ENCODE results near the gene RAB4A.
A peak's percentile ranks its signal among the peaks of the same experiment; 100 is the strongest.

Gene RAB4A

GRCh38 chr1:229342656-229343569 lies 72.0 kb downstream of the RAB4A start, which contains the start of gene CCSAP (continued):
- TF ChIP-seq MYNN (tag by site-specific recombination; IDR thresholded peaks at IDR 0.05; ENCODE audit: borderline replicate concordance) (peak; percentile 52), ZFP41 (tag by site-specific recombination; IDR thresholded peaks at IDR 0.05; ENCODE audit: borderline replicate concordance) (no peak)

GRCh38 chr1:229344139-229344538 lies 73.2 kb downstream of the RAB4A start:
- Histone ChIP-seq H3K4me3 (ENCODE audit: low read depth, low read length) (no peak overlapping the region), H3K27ac (ENCODE audit: extremely low read depth, low read depth, low read length) (no peak overlapping the region), H3K4me1 (ENCODE audit: control insufficient read depth, insufficient read depth, low read length) (peaks cover 16% of the 10 kb centered on the region), H3K9me3 (ENCODE audit: control insufficient read depth, insufficient read depth, low read depth, low read length) (no peaks in the 10 kb centered on the region), H3K36me3 (ENCODE audit: control insufficient read depth in 2 of 2, insufficient read depth in 1 of 2, low read length in 2 of 2) (no peaks in the 10 kb centered on the region)
- peak; percentile 52; the same call in 1 of the 2 replicates for TF ChIP-seq EGR2 (tag by site-specific recombination; IDR thresholded peaks at IDR 0.05; ENCODE audit: low read depth)
- peak; percentile 70 for TF ChIP-seq ZFHX2 (tag by site-specific recombination; conservative IDR thresholded peaks at IDR 0.05)
- TF ChIP-seq ZSCAN30 (tag by site-specific recombination; IDR thresholded peaks at IDR 0.05), result no peak
- no peak for TF ChIP-seq ZNF10 (tag by site-specific recombination; IDR thresholded peaks at IDR 0.05)
- CTCF ChIA-PET, result interaction anchor here (0.5 to 0.6 kb wide), 2 partner anchors 870 to 1801 kb away, joined by 3 read pairs; no protein-coding TSS in a partner anchor
- POLR2A ChIA-PET, result interaction anchor here (1.4 kb wide), 1 partner anchor 164 kb away, joined by 3 read pairs; the partner anchor contains the start of gene NUP133

DNA sequence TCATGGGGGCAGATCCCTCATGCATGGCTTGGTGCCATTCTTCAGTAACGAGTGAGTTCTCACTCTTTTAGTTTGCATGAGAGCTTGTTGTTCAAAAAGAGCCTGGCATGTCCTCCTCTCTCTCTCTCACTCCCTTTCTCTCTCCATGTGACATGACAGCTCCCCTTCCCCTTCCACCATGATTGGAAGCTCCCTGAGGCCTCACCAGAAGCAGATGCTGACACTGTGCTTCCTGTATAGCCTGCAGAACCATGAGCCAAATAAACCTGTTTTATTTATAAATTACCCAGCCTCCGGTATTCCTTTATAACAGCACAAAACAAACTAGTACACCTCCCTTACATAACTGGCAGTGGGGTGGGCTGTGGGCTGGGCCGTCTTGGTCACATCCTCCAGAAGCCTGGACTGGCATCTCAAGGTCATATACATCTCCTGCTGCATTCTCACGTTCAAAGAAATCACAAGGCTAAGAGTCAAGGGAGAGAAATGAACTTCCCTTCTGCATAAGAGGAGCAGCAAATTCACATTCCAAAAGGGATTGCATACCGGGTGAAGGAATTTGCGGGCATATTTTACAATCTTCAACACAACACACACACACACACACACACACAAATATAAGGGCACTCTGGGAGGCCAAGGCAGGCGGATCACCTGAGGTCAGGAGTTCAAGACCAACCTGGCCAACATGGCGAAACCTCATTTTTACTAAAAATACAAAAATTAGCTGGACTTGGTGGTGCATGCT lies 74.2 kb downstream of the RAB4A start:
- TF ChIP-seq, protein P1, sequence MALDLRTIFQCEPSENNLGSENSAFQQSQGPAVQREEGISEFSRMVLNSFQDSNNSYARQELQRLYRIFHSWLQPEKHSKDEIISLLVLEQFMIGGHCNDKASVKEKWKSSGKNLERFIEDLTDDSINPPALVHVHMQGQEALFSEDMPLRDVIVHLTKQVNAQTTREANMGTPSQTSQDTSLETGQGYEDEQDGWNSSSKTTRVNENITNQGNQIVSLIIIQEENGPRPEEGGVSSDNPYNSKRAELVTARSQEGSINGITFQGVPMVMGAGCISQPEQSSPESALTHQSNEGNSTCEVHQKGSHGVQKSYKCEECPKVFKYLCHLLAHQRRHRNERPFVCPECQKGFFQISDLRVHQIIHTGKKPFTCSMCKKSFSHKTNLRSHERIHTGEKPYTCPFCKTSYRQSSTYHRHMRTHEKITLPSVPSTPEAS (tag by site-specific recombination; IDR thresholded peaks at IDR 0.05), result 0 out of 2 replicates have a peak, but pooled peaks have one; percentile 24
- TF ChIP-seq ZNF561 (tag by site-specific recombination; IDR thresholded peaks at IDR 0.05; ENCODE audit: borderline replicate concordance) (no peak), ZNF776 (tag by site-specific recombination; IDR thresholded peaks at IDR 0.05; ENCODE audit: borderline replicate concordance) (peak; percentile 84; the same call in 1 of the 2 replicates)
- Histone ChIP-seq H3K4me3 (ENCODE audit: low read depth, low read length) (no peak overlapping the region), H3K9me3 (ENCODE audit: control insufficient read depth, insufficient read depth, low read depth, low read length) (no peaks in the 10 kb centered on the region), H3K36me3 (ENCODE audit: control insufficient read depth in 2 of 2, insufficient read depth in 1 of 2, low read length in 2 of 2) (no peaks in the 10 kb centered on the region), H3K4me1 (ENCODE audit: control insufficient read depth, insufficient read depth, low read length) (peaks cover 8% of the 10 kb centered on the region; the same call in 1 of the 2 replicates), H3K27ac (ENCODE audit: extremely low read depth, low read depth, low read length) (no peak overlapping the region)
- ChIA-PET CTCF (interaction anchor here (0.5 to 0.6 kb wide), 2 partner anchors 869 to 1373 kb away, joined by 3 to 4 read pairs; no protein-coding TSS in a partner anchor), POLR2A (no interaction called here)

GRCh38 chr1:229347528-229347927 lies 76.6 kb downstream of the RAB4A start:
- H3K4me3 ChIP-seq (ENCODE audit: low read depth, low read length), result no peak overlapping the region
- POLR2A ChIA-PET, result no interaction called here
- no peaks in the 10 kb centered on the region for H3K9me3 ChIP-seq (ENCODE audit: control insufficient read depth, insufficient read depth, low read depth, low read length)
- H3K27ac ChIP-seq (ENCODE audit: extremely low read depth, low read depth, low read length), result no peak overlapping the region
- CTCF ChIA-PET, result interaction anchor here (0.7 kb wide), 1 partner anchor 74 kb away, joined by 3 read pairs; no protein-coding TSS in a partner anchor
- no peak for TF ChIP-seq ZNF140 (tag by site-specific recombination; IDR thresholded peaks at IDR 0.05)
- TF ChIP-seq SCRT1 (tag by site-specific recombination; IDR thresholded peaks at IDR 0.05; ENCODE audit: borderline replicate concordance), result no peak
- TF ChIP-seq ZBTB8A (tag by site-specific recombination; IDR thresholded peaks at IDR 0.05), result no peak
- TF ChIP-seq ZNF626 (tag by site-specific recombination; IDR thresholded peaks at IDR 0.05), result no peak
- no peak for TF ChIP-seq ZNF394 (tag by site-specific recombination; IDR thresholded peaks at IDR 0.05; ENCODE audit: borderline replicate concordance)
- TF ChIP-seq ZNF530 (tag by site-specific recombination; IDR thresholded peaks at IDR 0.05; ENCODE audit: low read depth), result no peak
- no peak for TF ChIP-seq ZBTB1 (tag by site-specific recombination; IDR thresholded peaks at IDR 0.05)
- TF ChIP-seq ZNF175 (tag by site-specific recombination; IDR thresholded peaks at IDR 0.05), result no peak
- TF ChIP-seq, protein P2, sequence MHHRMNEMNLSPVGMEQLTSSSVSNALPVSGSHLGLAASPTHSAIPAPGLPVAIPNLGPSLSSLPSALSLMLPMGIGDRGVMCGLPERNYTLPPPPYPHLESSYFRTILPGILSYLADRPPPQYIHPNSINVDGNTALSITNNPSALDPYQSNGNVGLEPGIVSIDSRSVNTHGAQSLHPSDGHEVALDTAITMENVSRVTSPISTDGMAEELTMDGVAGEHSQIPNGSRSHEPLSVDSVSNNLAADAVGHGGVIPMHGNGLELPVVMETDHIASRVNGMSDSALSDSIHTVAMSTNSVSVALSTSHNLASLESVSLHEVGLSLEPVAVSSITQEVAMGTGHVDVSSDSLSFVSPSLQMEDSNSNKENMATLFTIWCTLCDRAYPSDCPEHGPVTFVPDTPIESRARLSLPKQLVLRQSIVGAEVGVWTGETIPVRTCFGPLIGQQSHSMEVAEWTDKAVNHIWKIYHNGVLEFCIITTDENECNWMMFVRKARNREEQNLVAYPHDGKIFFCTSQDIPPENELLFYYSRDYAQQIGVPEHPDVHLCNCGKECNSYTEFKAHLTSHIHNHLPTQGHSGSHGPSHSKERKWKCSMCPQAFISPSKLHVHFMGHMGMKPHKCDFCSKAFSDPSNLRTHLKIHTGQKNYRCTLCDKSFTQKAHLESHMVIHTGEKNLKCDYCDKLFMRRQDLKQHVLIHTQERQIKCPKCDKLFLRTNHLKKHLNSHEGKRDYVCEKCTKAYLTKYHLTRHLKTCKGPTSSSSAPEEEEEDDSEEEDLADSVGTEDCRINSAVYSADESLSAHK (tag by site-specific recombination; IDR thresholded peaks at IDR 0.05), result no peak
- no peak for TF ChIP-seq ZSCAN18 (tag by site-specific recombination; IDR thresholded peaks at IDR 0.05)
- no peak for TF ChIP-seq ZBTB6 (tag by site-specific recombination; IDR thresholded peaks at IDR 0.05)
- TF ChIP-seq ZNF747 (tag by site-specific recombination; IDR thresholded peaks at IDR 0.05), result no peak
- H3K4me1 ChIP-seq (ENCODE audit: control insufficient read depth, insufficient read depth, low read length), result peaks cover 4% of the 10 kb centered on the region; the same call in 1 of the 2 replicates
- H3K36me3 ChIP-seq (ENCODE audit: control insufficient read depth in 2 of 2, insufficient read depth in 1 of 2, low read length in 2 of 2), result no peaks in the 10 kb centered on the region

Measured in HEK293 (cell line).